NB4 (cell line): Measurements from ENCODE around the gene MAPK14.

Experiments used
- CTCF ChIP-seq: IDR thresholded peaks from one replicate; pipeline ENCODE4 v1.5.1; 2012; ENCODE audit warnings: low read depth, low read length
- MAX ChIP-seq: IDR thresholded peaks from 2 replicates; pipeline ENCODE4 v1.6.1; 2011; ENCODE audit warnings: low read depth, low read length
- POLR2A ChIP-seq: IDR thresholded peaks from 2 replicates; pipeline ENCODE4 v1.6.1; 2011; ENCODE audit warnings: mild to moderate bottlenecking; ENCODE audit not compliant: insufficient read length; ENCODE audit errors: extremely low read depth

- 0 out of 2 replicates have a peak, but pooled peaks have one; percentile 27 for TF ChIP-seq MAX
- no peak for TF ChIP-seq POLR2A
- TF ChIP-seq CTCF = no peak
Observed at GRCh38 chr6:36118550-36119107, 91.0 kb downstream of the MAPK14 start.
